Ovary (tissue), 3 donors: ENCODE data around the gene KRT4.

ENCODE experiments used
- POLR2A ChIP-seq: fragments of 450-650 bp; IDR thresholded peaks from one replicate; pipeline ENCODE4 v1.6.1; 2017; ENCODE audit warnings: antibody characterized with exemption, mild to moderate bottlenecking, moderate library complexity
- TF ChIP-seq, protein P1 (sequence below), 3 donors: fragments of 450-650 bp in 2 of 3; fragments of 200-600 bp in 1 of 3; IDR thresholded peaks; one replicate each; pipeline versions ENCODE4 v1.5.1 to v1.8.0; 2016 to 2022; ENCODE audit warnings: antibody characterized with exemption in 3 of 3, mild to moderate bottlenecking in 1 of 3
- donor health status: DM: no; HTN: no; CAD: no.

DNA sequence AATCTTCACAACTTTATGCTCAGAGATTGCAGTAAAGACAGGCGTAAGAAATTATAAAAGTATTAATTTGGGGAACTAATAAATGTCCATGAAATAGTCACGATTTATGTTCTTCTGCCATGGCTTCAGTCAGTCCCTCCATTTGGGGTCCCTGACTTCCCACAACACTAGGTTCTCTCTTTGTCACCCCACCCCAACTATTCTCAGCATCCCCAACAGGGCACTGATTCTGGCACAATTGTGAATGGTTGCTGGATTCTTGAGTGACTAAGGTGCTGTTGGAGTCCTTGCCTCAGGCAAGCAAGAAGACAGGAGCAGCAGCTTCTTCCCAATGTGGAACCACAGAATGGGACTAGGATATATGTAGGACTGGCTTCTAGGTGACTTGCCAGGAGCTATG is 52.1 kb downstream of the KRT4 start:
- TF ChIP-seq, protein P1, sequence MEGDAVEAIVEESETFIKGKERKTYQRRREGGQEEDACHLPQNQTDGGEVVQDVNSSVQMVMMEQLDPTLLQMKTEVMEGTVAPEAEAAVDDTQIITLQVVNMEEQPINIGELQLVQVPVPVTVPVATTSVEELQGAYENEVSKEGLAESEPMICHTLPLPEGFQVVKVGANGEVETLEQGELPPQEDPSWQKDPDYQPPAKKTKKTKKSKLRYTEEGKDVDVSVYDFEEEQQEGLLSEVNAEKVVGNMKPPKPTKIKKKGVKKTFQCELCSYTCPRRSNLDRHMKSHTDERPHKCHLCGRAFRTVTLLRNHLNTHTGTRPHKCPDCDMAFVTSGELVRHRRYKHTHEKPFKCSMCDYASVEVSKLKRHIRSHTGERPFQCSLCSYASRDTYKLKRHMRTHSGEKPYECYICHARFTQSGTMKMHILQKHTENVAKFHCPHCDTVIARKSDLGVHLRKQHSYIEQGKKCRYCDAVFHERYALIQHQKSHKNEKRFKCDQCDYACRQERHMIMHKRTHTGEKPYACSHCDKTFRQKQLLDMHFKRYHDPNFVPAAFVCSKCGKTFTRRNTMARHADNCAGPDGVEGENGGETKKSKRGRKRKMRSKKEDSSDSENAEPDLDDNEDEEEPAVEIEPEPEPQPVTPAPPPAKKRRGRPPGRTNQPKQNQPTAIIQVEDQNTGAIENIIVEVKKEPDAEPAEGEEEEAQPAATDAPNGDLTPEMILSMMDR (IDR thresholded peaks at IDR 0.05), result no peak
- no peak for TF ChIP-seq POLR2A
